ENCODE data around the gene APOBEC3H.

GRCh38 chr22:39129746-39130145 lies 32.7 kb downstream of the APOBEC3H start:
- TF ChIP-seq POLR2A (IDR thresholded peaks at IDR 0.05): no peak
- no peak for TF ChIP-seq CTCF (IDR thresholded peaks at IDR 0.05)
- TF ChIP-seq POLR2AphosphoS5 (IDR thresholded peaks at IDR 0.05): peak in 1 of 4 donors; percentile 17
